Kidney epithelial cell (primary cell): ENCODE measurements around the gene CCL27. TPM values are rescaled to one million over a fixed set of nuclear protein-coding genes. Genes with fewer than 3 reads are reported as not detected.
A peak's percentile ranks its signal among the peaks of the same experiment; 100 is the strongest.

Experiments used
- DNase-seq: peaks from one replicate; pipeline ENCODE4 v3.0.0-alpha.2; 2010; ENCODE audit warnings: low read depth
- H3K27me3 ChIP-seq: 2 replicates; pipeline ENCODE4 v1.6.0; 2011; ENCODE audit warnings: low read length; ENCODE audit not compliant: control insufficient read depth, insufficient read depth
- H3K36me3 ChIP-seq: 2 replicates; pipeline ENCODE4 v1.5.1; 2011; ENCODE audit warnings: low read length; ENCODE audit not compliant: control insufficient read depth, insufficient read depth
- H3K4me3 ChIP-seq: 2 replicates; pipeline ENCODE4 v1.5.1; 2011; ENCODE audit warnings: low read depth, mild to moderate bottlenecking, control low read depth, low read length
- total RNA-seq: library from RNA; depleted of rRNA; stranded (reverse); fragments of >200 nt; gene quantifications from 2 replicates; pipeline ENCODE4 v1.2.3, GENCODE V29; 2015
- TF ChIP-seq, protein P1 (sequence below): IDR thresholded peaks from 2 replicates; pipeline ENCODE4 v1.5.1; 2011; ENCODE audit warnings: mild to moderate bottlenecking, moderate library complexity, low read length, control low read depth, inconsistent platforms; ENCODE audit not compliant: insufficient read depth, poor library complexity, severe bottlenecking

Gene CCL27
- total RNA-seq, 1 donor from 2014 or later = not detected

GRCh38 chr9:34675048-34675714 lies 12.7 kb upstream of the CCL27 start:
- H3K27me3 ChIP-seq = no peaks in the 10 kb centered on the region
- H3K4me3 ChIP-seq = no peak overlapping the region
- TF ChIP-seq, protein P1, sequence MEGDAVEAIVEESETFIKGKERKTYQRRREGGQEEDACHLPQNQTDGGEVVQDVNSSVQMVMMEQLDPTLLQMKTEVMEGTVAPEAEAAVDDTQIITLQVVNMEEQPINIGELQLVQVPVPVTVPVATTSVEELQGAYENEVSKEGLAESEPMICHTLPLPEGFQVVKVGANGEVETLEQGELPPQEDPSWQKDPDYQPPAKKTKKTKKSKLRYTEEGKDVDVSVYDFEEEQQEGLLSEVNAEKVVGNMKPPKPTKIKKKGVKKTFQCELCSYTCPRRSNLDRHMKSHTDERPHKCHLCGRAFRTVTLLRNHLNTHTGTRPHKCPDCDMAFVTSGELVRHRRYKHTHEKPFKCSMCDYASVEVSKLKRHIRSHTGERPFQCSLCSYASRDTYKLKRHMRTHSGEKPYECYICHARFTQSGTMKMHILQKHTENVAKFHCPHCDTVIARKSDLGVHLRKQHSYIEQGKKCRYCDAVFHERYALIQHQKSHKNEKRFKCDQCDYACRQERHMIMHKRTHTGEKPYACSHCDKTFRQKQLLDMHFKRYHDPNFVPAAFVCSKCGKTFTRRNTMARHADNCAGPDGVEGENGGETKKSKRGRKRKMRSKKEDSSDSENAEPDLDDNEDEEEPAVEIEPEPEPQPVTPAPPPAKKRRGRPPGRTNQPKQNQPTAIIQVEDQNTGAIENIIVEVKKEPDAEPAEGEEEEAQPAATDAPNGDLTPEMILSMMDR = peak; percentile 97
- H3K36me3 ChIP-seq = no peaks in the 10 kb centered on the region
- no peak for DNase-seq

DNA sequence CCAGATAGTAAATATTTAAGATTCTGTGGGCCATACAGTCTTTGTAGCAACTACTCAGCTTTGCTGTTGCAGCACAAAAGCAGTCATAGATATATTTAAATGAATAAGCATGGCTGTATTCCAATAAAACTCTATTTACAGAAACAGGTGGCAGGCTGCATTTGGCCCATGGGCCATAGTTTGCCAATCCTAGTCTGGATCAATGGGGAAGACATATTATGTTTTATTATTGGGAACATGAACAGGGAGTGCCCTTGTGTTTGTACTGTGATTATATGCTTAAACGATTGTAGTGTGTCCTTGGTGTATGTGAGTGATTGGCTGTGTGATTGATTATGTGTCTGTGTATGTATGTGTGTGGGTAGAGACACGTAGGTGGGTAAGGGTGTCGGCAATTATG lies 12.0 kb upstream of the CCL27 start:
- no peak overlapping the region for H3K4me3 ChIP-seq
- DNase-seq = no peak
- no peaks in the 10 kb centered on the region for H3K27me3 ChIP-seq
- TF ChIP-seq, protein P1 = no peak
- H3K36me3 ChIP-seq = no peaks in the 10 kb centered on the region

DNA sequence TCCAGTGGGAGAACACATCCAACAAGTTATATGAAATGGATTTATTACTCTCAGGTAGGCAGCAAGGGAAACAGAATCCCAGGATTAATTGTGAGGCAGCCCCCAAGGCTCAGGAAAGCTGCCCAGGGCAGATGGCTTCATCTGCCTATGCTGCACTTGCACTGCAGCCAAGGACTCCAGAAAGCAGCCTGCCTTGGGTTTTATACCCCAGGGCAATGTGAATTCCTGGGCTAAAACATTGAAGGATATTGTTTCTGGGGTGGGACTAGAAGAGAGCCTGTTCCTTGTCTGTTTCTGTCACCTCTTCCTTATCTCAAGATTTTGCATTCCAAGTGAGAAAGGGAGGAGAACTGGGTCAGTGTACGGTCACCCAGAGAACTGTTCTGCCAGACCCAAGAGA lies 8.8 kb upstream of the CCL27 start:
- Histone ChIP-seq H3K27me3 (no peaks in the 10 kb centered on the region), H3K36me3 (no peaks in the 10 kb centered on the region), H3K4me3 (no peak overlapping the region)
- no peak for DNase-seq
- TF ChIP-seq, protein P1 = no peak

GRCh38 chr9:34669809-34670562 lies 7.5 kb upstream of the CCL27 start:
- TF ChIP-seq, protein P1 = no peak
- DNase-seq = no peak
- no peaks in the 10 kb centered on the region for H3K27me3 ChIP-seq
- no peaks in the 10 kb centered on the region for H3K36me3 ChIP-seq
- no peak overlapping the region for H3K4me3 ChIP-seq

- DNase-seq = peak; percentile 65
- no peaks in the 10 kb centered on the region for H3K27me3 ChIP-seq
- TF ChIP-seq, protein P1 = no peak
- peak overlapping the region; percentile 59 for H3K4me3 ChIP-seq
- no peaks in the 10 kb centered on the region for H3K36me3 ChIP-seq
Measured at GRCh38 chr9:34665381-34666250, 3.2 kb upstream of the CCL27 start.
